GM23338 (cell line): ENCODE data around the gene PTGER2. TPM values are rescaled to one million over a fixed set of nuclear protein-coding genes. Genes with fewer than 3 reads are reported as not detected.

Experiments used
- ATAC-seq: fragments of 200-7000 bp; cut with Tn5 transposase; 3 replicates; pipeline ENCODE4 v1.9.1; 2020
- DNase-seq: peaks from one replicate; pipeline ENCODE4 v3.0.0-alpha.2; 2015; ENCODE audit warnings: low spot score
- H2AFZ ChIP-seq: fragments of 200-600 bp; sonication (generic); 2 replicates; pipeline ENCODE4 v1.8.0; 2016; ENCODE audit warnings: antibody characterized with exemption, mild to moderate bottlenecking, moderate library complexity
- H3F3A ChIP-seq: fragments of 200-600 bp; sonication (generic); replicated peaks from 2 replicates; pipeline ENCODE4 v1.8.0; 2017; ENCODE audit warnings: antibody characterized with exemption, mixed run types, low read depth
- H3K27ac ChIP-seq: fragments of 200-600 bp; sonication (generic); 2 replicates; pipeline ENCODE4 v1.6.1; 2016; ENCODE audit warnings: low read depth
- H3K27me3 ChIP-seq: fragments of 200-600 bp; sonication (generic); 2 replicates; pipeline ENCODE4 v1.8.0; 2016; ENCODE audit warnings: mild to moderate bottlenecking, mixed run types, moderate library complexity; ENCODE audit not compliant: insufficient read depth
- H3K36me3 ChIP-seq: fragments of 200-600 bp; sonication (generic); 2 replicates; pipeline ENCODE4 v1.8.0; 2016; ENCODE audit warnings: mild to moderate bottlenecking; ENCODE audit not compliant: insufficient read depth
- H3K4me1 ChIP-seq: fragments of 200-600 bp; sonication (generic); 2 replicates; pipeline ENCODE4 v1.8.0; 2016; ENCODE audit warnings: mild to moderate bottlenecking, moderate library complexity; ENCODE audit not compliant: insufficient read depth
- H3K4me2 ChIP-seq: fragments of 200-600 bp; sonication (generic); 2 replicates; pipeline ENCODE4 v1.7.1; 2017; ENCODE audit warnings: mixed run types
- H3K4me3 ChIP-seq: fragments of 200-600 bp; sonication (generic); 2 replicates; pipeline ENCODE4 v1.6.1; 2016; ENCODE audit warnings: mixed run types
- H3K79me2 ChIP-seq: fragments of 200-600 bp; sonication (generic); replicated peaks from 2 replicates; pipeline ENCODE4 v1.8.0; 2017; ENCODE audit warnings: mild to moderate bottlenecking; ENCODE audit not compliant: insufficient read depth
- H3K9me2 ChIP-seq: fragments of 200-600 bp; sonication (generic); 2 replicates; pipeline ENCODE4 v1.8.0; 2017; ENCODE audit not compliant: insufficient read depth
- H4K20me1 ChIP-seq: fragments of 200-600 bp; sonication (generic); replicated peaks from 2 replicates; pipeline ENCODE4 v1.8.0; 2017; ENCODE audit warnings: mild to moderate bottlenecking; ENCODE audit not compliant: insufficient read depth
- H3K27ac Mint-ChIP-seq: 2 replicates; pipeline ENCODE4 v1.8.0; 2020; ENCODE audit warnings: inconsistent platforms, mild to moderate bottlenecking, moderate library complexity, mixed read lengths
- H3K27me3 Mint-ChIP-seq: 3 replicates; pipeline ENCODE4 v1.8.0; 2022; ENCODE audit warnings: low read depth, mild to moderate bottlenecking, moderate library complexity, mixed read lengths, inconsistent platforms; ENCODE audit not compliant: insufficient read depth, poor library complexity
- H3K36me3 Mint-ChIP-seq: 3 replicates; pipeline ENCODE4 v1.8.0; 2021; ENCODE audit warnings: low read depth, mild to moderate bottlenecking, inconsistent platforms, moderate library complexity, mixed read lengths
- H3K4me1 Mint-ChIP-seq: 3 replicates; pipeline ENCODE4 v1.8.0; 2020; ENCODE audit warnings: mild to moderate bottlenecking, inconsistent platforms, mixed read lengths
- H3K4me3 Mint-ChIP-seq: 3 replicates; pipeline ENCODE4 v1.8.0; 2021; ENCODE audit warnings: moderate library complexity, mild to moderate bottlenecking, inconsistent platforms, mixed read lengths
- H3K9me3 Mint-ChIP-seq: 3 replicates; pipeline ENCODE4 v1.8.0; 2020; ENCODE audit warnings: moderate library complexity, mild to moderate bottlenecking, inconsistent platforms, mixed read lengths
- CREB1 ChIP-seq: fragments of 250-450 bp; sonication (Bioruptor Pico); IDR thresholded peaks from 2 replicates; pipeline ENCODE4 v1.5.0; 2020; ENCODE audit warnings: low read depth, mild to moderate bottlenecking, moderate library complexity
- CTCF ChIP-seq, 2 experiments: fragments of 200-600 bp in 1 of 2; sonication (generic) in 1 of 2; conservative IDR thresholded peaks; 2 replicates each; pipeline versions ENCODE4 v1.5.1 to v1.6.1; 2016 to 2017; ENCODE audit warnings: antibody characterized with exemption in 2 of 2, low read depth in 2 of 2, mild to moderate bottlenecking in 2 of 2, moderate library complexity in 1 of 2
- ETS1 ChIP-seq: IDR thresholded peaks from 2 replicates; pipeline ENCODE4 v1.6.1; 2016; ENCODE audit warnings: antibody characterized with exemption
- EZH2 ChIP-seq: fragments of 200-600 bp; sonication (generic); IDR thresholded peaks from one replicate; pipeline ENCODE4 v1.8.0; 2017; ENCODE audit warnings: antibody characterized with exemption, mild to moderate bottlenecking, low read depth; ENCODE audit not compliant: unreplicated experiment
- EZH2phosphoT487 ChIP-seq: fragments of 200-600 bp; sonication (generic); IDR thresholded peaks from one replicate; pipeline ENCODE4 v1.8.1; 2018; ENCODE audit warnings: antibody characterized with exemption; ENCODE audit not compliant: unreplicated experiment
- JUNB ChIP-seq: IDR thresholded peaks from one replicate; pipeline ENCODE4 v1.6.1; 2016; ENCODE audit warnings: antibody characterized with exemption; ENCODE audit not compliant: unreplicated experiment
- NANOG ChIP-seq: IDR thresholded peaks from 2 replicates; pipeline ENCODE4 v1.6.1; 2016; ENCODE audit warnings: antibody characterized with exemption, borderline replicate concordance
- POLR2AphosphoS5 ChIP-seq: IDR thresholded peaks from 2 replicates; pipeline ENCODE4 v1.6.1; 2016; ENCODE audit warnings: antibody characterized with exemption, low read depth
- REST ChIP-seq: IDR thresholded peaks from one replicate; pipeline ENCODE4 v1.6.1; 2018; ENCODE audit warnings: antibody characterized with exemption; ENCODE audit not compliant: unreplicated experiment
- STAT1 ChIP-seq: IDR thresholded peaks from one replicate; pipeline ENCODE4 v1.6.1; 2016; ENCODE audit warnings: antibody characterized with exemption; ENCODE audit not compliant: unreplicated experiment
- ZNF114 ChIP-seq: fragments of 250-450 bp; sonication (Bioruptor Pico); IDR thresholded peaks from 2 replicates; pipeline ENCODE4 v1.5.0; 2020; ENCODE audit warnings: mild to moderate bottlenecking, moderate library complexity
- ZNF331 ChIP-seq: fragments of 250-450 bp; sonication (Bioruptor Pico); IDR thresholded peaks from 2 replicates; pipeline ENCODE4 v1.5.0; 2020; ENCODE audit warnings: low read depth, mild to moderate bottlenecking, moderate library complexity
- ZNF462 ChIP-seq: fragments of 250-450 bp; sonication (Bioruptor Pico); IDR thresholded peaks from 2 replicates; pipeline ENCODE4 v1.5.0; 2020; ENCODE audit warnings: mild to moderate bottlenecking, moderate library complexity
- polyA plus RNA-seq: library from polyadenylated mRNA; unstranded; fragments of >200 nt; fragmentation: Nextera tagmentation; extraction: Ambion mirVana; gene quantifications from 2 replicates; pipeline ENCODE4 v1.2.1, GENCODE V29; 2016
- total RNA-seq: library from RNA; depleted of rRNA; stranded (reverse); fragments of >200 nt; shearing (Covaris generic); gene quantifications from 2 replicates; pipeline ENCODE4 v1.2.3, GENCODE V29; 2014

The PTGER2 gene
- total and polyA plus RNA-seq, 2 experiments from 2014 or later, result 1.3 TPM

GRCh38 chr14:52265253-52265652, 48.9 kb upstream of the PTGER2 start:
- Histone ChIP-seq H3K27me3 (peaks cover 53% of the 10 kb centered on the region), H3K4me2 (no peak overlapping the region)
- H3K27me3 Mint-ChIP-seq, result peaks cover 41% of the 10 kb centered on the region

More at GRCh38 chr14:52265253-52265652, 48.9 kb upstream of the PTGER2 start:
- H3K79me2 ChIP-seq, result no peaks in the 10 kb centered on the region
- Mint-ChIP-seq H3K4me3 (no peak overlapping the region), H3K4me1 (peaks cover 26% of the 10 kb centered on the region), H3K9me3 (peaks cover 2% of the 10 kb centered on the region; the same call in 1 of the 3 replicates), H3K36me3 (no peaks in the 10 kb centered on the region; the same call in 2 of the 3 replicates), H3K27ac (no peak overlapping the region)
- TF ChIP-seq EZH2phosphoT487, result no peak
- TF ChIP-seq ZNF114 (CRISPR knock-in tag), result no peak
- TF ChIP-seq ZNF462, result no peak
- TF ChIP-seq CTCF (conservative IDR thresholded peaks at IDR 0.05; ENCODE audit: low read depth in 2 of 2), result no peak
- TF ChIP-seq ETS1, result no peak
- no peak for TF ChIP-seq ZNF331 (CRISPR knock-in tag)
- TF ChIP-seq NANOG, result no peak
- TF ChIP-seq STAT1, result no peak
- no peak for TF ChIP-seq REST
- no peak for TF ChIP-seq POLR2AphosphoS5
- no peak for TF ChIP-seq CREB1 (CRISPR knock-in tag)
- no peak for TF ChIP-seq JUNB
- no peak for TF ChIP-seq EZH2
- H3K36me3 ChIP-seq, result no peaks in the 10 kb centered on the region
- DNase-seq (no peak), ATAC-seq (no peak)
- no peaks in the 10 kb centered on the region for H3K9me2 ChIP-seq
- no peaks in the 10 kb centered on the region for H4K20me1 ChIP-seq
- H3K4me3 ChIP-seq, result no peak overlapping the region
- H3F3A ChIP-seq, result no peaks in the 10 kb centered on the region
- H2AFZ ChIP-seq, result no peak overlapping the region
- H3K4me1 ChIP-seq, result peaks cover 17% of the 10 kb centered on the region
- no peak overlapping the region for H3K27ac ChIP-seq
